ENCODE data around the gene POLR3A.
"Not testable (repeated sequence)": the region's sequence is repeated elsewhere in the genome, so short reads cannot be mapped to it uniquely, and the experiment has no call there.

The POLR3A gene

DNA sequence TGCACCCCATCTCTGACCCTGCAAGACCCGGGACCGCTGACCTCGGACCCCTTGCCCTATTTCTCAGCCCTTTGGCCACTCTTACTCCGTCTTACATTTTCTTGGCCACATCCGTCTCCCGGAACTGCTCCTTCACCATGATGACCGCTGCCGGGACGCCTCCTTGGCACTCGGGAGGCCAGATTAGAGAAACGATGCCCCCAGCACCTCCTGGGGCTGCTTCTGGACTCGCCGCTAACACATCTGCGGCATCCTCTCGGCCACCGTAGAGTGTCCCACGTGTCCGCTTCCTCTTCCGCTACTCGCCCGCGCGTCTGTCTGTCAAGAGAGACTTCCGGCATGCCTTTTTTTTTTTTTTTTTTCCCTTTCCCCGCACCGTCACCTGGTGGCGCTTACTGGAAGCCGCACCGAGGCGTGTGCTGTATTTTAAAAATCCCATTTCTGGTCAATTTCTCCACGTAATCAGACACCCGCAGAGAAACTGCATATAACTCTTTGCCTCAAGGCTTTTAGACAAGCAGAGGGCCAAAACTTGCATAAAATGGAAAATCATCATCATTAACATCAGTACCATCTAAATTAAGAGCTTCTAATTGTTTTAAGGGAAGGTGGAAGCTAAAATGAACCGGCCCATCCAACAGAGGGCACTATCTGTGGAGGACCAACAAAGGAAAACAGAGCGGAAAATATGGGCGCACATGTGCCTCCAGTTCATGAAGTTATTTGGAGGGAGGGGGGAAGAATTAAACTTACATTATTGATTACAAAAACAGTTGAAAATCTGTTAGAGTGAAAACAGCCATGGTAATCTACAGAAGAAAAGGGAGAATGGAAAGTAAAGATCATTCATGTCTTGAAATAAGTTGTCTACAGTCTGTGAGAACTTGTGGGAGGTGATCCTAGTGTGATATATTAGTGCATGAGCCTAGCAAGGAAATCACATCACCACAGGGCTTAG lies at the start of gene POLR3A:
POLR3A (minus strand) TSS at position 247 of the 958 bp plus-strand sequence; CDS start at position 139, 108 bp downstream.
- DNase-seq (ENCODE audit: low read depth in 2 of 2): peak; percentile 85 to 86

DNA sequence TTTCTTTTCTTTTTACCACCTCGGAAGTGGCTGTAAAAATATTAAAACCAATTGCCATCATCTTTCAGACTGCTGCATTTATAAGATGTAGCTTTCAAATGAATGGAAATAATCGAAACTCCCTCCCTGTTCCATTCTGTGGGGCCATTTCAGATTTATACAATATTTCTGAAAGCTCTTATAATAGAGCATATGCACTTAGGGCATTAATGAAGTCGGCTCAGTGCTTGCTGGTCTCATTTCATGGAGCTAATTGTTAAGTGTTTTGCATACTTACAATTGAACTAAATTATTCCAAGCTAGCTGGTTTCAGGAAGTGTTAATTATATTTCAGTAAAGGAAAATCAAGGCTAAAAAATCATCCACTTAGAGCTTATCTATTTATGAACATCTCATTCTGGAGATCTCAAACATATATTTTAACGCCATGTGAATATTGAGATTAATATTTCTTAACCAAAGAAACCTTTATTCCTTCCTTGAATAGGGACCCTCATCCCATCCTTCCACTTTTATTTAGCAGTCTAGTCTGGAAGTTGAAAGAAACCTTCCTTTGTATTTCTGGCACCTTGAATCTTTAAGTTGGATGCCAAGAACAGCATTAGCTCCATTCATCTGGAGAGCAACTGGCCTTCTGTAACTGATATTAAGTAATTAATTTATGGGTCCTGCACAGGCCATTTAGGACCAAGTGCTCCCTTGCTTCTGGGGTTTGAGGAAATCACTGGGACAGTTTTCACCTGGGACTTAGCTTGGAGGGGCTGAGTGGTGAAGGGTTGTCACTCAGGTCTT lies 49.4 kb upstream of the POLR3A start:
- DNase-seq (ENCODE audit: low read depth in 2 of 2): no peak

DNA sequence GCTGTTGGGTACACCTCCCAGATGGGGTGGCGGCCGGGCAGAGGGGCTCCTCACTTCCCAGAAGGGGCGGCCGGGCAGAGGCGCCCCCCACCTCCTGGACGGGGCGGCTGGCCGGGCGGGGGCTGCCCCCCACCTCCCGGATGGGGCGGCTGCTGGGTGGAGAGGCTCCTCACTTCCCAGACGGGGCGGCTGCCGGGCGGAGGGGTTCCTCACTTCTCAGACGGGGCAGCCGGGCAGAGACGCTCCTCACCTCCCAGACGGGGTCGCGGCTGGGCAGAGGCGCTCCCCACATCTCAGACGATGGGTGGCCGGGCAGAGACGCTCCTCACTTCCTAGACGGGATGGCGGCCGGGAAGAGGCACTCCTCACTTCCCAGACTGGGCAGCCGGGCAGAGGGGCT lies 46.5 kb upstream of the POLR3A start:
- not testable (repeated sequence) for DNase-seq (ENCODE audit: low read depth in 2 of 2)

DNA sequence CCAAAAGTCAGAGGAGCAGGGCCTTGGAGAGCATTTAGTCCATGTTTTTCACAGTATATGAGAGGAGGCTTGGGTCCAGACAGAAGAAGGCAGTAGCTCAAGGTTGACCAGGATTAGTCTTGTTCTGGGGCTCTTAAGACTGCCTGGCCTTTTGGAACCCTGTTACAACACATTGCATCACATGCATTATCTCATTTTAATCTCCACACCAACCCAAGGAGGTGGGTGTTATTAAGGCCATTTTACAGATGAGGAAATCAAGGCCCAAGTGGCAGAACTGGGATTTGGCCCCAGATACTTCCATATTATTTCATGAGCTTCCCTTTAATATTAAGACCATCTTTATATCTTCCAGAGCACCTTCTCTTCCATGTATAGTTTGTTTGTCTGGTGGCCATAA lies 43.2 kb upstream of the POLR3A start:
- no peak for DNase-seq (ENCODE audit: low read depth in 2 of 2)

DNA sequence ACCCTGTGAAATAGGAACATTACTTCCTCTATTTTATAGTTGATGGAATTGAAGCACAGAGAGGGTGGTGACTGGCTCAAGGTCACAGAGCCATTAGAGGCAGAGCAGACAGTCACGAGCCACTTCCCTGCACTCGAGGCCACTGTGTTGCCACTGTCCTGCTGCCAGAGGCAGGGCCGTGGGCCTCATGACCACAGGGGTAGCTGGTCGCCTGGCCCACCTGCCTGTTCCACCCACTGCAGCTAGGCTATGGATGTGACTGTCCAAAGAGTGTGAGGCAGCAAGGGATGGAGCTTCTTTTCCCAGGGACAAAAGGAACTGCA lies 42.5 kb upstream of the POLR3A start:
- DNase-seq (ENCODE audit: low read depth in 2 of 2): no peak

DNA sequence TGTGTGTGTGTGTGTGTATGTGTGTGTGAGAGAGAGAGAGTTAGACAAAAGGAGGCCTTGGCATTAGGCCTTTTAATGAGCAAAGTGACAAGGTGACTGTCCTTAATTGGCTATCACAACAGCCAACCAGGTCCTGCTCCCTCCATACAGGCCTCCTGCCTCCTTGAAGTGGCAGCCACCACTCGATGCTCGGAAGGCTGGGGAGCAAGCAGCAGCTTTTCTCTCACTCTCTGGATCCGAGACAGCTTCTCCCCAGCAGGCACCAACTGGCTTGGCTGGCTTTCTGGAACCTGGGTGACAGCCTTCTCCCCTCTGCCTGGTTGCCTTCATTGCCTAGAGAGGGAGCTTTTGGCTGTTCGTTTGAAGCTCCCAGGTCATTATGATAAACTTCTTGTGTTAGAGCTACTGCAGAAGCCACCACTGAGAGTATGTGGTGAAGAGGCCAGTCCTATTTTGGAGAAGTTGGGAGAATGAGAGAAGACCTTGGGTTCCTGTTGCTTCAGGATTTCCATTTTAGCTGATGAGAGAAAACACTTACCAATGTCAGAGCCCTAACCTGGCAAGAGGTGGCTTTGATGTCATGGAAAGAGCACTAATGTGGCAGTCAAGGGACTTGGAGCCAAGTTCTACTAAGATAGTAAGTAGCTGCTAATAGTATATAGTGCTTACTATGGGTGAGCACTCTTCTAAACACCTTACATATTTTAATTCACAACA lies 42.0 kb upstream of the POLR3A start:
- no peak for DNase-seq (ENCODE audit: low read depth in 2 of 2)

DNA sequence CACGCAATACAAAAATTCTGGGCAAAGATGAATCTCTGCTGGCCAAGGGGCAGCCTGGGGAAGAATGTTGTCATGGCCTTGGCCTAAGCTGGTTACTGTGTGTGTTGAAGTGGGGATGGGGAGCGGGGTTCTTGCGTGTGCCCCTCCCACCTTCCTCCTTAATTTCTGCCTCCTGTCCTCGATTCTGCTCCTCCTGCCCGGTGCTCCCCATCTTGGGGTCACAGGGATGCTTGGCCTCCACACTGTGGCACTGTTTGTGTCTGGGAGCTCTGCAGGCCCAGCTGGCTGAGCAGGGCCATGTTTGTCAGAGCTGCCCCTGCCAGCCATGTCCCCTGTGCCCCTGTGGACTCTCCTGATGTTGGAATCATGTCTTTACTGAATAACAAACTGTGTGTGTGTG lies 41.4 kb upstream of the POLR3A start:
- DNase-seq (ENCODE audit: low read depth in 2 of 2): no peak

DNA sequence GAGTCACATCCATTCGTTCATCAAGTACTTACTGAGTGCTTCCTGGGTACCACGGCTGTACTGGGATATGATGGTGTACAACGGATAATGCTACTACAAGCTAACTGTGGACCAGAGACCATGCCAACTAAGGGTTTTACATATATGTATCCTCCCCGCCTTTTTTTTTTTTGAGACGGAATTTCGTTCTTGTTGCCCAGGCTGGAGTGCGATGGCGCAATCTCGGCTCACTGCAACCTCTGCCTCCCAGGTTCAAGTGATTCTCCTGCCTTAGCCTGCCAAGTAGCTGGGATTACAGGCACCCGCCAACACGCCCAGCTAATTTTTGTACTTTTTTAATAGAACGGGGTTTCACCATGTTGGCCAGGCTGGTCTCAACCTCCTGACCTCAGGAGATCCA lies 40.7 kb upstream of the POLR3A start:
- not testable (repeated sequence) for DNase-seq (ENCODE audit: low read depth in 2 of 2)

DNA sequence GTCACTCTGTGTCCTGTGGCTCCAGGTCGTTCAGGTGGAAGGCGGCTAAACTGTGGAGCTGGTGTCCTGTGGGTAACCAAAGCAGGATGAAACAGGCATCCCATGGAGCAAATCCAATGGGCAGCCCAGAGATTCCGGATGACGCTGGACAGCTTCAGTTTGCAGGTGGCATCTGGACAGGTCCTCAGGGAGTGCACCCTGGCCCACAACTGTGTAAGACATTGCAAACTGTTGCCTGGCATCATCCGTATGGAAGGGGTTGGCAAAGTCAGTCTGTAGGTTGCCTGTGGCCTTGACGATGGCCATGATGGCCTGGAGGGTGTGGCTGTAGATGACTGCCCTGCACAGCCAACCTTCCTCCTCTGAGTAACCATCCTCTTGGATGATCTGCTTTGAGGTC lies 39.8 kb upstream of the POLR3A start:
- no peak for DNase-seq (ENCODE audit: low read depth in 2 of 2)

DNA sequence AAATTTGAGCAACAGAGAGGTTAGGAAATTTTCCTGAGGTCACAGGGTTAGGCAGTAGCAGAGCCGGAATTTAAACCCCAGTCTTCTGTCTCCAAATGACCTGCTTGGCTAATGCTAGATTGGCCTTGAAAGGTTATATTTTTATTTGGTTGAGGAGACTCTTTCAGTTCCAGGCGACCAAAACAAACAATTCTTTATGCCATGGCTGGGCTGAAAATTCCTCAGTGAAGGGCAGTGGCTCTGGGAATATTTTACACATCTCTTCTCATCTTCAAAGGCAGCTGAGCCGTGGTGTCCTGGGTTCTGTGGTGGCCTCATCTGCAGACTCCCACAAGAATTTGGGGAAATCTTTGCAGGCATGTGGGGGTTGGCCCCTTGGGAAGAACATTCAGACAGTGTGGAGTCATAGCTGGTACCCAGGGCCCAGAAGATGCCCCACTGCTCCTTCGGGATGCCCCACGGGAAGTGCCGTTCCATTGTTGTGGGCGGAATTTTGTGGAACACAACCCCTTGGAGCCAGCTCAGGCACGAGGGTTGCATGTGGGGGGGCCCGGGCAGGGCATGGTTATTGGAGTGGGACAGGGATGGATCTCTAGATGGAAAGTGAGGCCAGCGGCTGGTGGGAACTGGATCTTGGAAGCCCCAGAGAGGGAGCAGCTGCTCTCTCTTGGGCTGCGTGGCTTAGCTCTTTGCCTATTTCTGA lies 37.6 kb upstream of the POLR3A start:
- DNase-seq (ENCODE audit: low read depth in 2 of 2): no peak

DNA sequence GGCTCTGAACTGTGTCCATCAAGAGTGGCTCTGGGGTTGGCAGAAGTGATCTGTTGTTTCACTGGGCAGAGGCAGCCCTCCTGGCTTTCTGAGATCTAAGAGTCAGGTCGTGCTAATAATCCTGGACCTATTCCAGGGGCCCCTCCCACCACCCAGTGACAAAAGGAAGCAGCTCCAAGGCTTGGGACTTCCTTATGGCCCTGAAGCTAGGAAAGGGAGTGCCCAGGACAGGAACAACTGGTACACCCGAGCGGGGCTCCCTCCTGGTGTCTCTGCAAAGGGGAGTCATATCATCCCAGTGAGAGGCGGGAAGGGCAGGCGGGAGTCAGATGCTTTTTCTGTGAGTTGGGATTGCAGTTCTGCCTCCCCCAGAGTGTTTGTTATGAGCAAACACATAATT lies 36.7 kb upstream of the POLR3A start:
- no peak for DNase-seq (ENCODE audit: low read depth in 2 of 2)

DNA sequence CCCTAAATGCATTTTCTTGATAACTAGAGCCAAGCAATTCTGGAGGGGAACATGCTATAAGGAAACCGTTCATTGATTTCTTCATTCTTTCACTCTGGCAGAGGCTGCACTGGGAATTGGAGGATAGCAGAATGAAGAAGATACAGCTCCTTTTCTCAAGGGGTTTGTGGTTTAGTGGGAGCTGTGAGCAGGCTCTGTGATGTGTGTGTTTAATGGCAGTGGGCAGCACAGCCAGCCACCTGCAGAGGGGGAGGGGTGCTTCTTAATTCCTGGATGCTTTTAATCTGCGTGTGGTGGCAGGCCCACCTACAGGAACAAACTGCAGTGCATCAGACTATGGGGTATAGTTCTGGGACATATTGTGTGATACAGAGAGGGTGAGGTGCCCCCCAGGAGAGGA lies 36.3 kb upstream of the POLR3A start:
- DNase-seq (ENCODE audit: low read depth in 2 of 2): no peak

DNA sequence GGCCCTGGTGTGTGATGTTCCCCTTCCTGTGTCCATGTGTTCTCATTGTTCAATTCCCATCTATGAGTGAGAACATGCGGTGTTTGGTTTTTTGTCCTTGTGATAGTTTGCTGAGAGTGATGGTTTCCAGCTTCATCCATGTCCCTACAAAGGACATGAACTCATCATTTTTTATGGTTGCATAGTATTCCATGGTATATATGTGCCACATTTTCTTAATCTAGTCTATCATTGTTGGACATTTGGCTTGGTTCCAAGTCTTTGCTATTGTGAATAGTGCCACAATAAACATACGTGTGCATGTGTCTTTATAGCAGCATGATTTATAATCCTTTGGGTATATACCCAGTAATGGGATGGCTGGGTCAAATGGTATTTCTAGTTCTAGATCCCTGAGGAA lies 35.6 kb upstream of the POLR3A start:
- not testable (repeated sequence) for DNase-seq (ENCODE audit: low read depth in 2 of 2)

DNA sequence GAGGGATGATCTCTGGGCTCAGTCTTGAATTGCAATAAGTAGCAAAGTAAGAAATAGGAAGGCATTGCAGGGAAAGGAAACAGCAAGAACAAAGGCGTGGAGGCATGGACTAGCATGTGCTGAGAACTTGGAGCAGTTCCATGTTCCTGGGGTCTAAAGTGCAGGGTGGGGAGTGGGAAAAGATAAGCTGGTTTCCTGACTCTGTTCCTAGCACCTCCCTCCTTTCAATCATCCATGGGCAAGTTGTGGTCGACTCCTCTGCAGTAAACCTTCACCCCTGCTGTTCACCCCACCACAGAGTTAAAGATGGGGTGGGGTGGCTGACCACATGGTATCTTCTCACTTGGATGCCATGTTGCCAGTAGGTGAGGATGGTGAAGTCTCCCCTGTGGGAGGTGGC lies 33.9 kb upstream of the POLR3A start:
- DNase-seq (ENCODE audit: low read depth in 2 of 2): no peak

DNA sequence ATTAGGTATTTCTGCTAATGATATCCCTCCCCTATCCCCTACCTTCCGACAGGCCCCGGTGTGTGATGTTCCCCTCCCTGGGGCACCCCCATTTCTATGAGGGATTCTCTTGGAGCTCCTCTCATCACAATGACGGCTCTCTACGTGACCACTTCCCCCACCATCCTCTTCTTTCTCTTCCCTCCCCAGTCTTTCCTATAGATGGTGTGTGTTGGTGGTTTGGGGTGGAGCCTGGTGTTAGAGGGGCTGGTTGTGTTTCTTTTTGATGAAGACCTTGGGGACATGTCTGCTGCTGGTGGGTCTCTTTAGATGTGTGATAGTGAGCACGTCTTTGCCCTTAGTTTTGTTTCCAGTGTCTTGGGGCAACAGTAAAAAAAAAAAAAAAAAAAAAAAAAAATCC lies 33.0 kb upstream of the POLR3A start:
- no peak for DNase-seq (ENCODE audit: low read depth in 2 of 2)

DNA sequence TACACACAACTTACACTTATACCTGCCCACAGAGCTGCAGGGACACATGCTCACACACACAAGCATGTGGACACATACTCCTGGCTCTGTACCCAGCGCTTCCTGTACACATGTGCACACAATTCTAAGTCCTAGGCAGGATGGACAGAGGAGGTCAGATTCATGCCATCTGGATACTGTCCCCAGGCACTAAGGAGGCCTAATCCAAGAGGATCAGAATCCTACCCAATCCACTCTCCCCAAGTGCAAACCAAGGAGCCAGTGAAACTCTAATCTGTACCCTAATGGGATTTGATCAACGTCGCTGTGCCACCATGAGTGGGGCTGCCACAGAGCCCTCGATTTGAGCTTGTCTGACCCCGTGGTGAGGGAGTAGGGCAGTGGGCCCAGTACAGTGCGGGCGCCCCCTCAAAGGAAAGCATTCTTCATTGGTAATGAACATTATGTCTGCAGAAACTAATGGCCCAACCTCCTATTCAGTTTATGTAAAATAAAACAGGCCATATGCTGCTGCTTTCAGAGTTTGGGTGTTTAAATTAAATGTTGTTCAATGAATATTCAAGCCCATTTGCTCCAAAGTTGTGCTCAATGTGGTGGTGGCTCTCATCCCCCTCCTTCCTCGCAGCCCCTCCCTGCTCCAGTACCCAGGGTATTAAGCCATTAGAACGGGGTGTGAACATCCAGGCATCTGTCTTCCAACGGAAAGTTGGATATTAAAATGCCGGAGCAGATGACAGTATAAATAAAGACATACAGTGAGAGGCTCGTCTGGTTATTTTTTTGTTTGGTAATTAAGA lies 30.8 kb upstream of the POLR3A start:
- no peak for DNase-seq (ENCODE audit: low read depth in 2 of 2)

DNA sequence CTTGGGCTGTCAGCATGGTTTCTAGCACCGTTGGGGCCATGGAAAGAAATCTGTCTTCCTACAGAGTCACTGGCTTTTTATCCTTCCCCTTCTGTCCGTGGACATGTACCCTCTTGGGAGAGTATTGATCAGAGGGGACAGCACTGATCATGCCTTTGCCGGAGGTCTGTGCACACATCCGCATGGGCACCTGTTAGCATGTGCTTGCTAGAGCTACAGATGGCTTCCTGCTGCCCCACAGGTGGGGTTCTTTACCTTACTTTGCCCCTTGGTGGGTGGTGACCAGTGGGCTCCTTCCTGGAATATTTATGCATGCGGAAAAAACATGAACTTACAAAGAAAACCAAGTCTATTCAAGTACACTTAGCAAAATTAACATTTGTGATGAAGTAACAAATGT lies 29.2 kb upstream of the POLR3A start:
- DNase-seq (ENCODE audit: low read depth in 2 of 2): no peak

DNA sequence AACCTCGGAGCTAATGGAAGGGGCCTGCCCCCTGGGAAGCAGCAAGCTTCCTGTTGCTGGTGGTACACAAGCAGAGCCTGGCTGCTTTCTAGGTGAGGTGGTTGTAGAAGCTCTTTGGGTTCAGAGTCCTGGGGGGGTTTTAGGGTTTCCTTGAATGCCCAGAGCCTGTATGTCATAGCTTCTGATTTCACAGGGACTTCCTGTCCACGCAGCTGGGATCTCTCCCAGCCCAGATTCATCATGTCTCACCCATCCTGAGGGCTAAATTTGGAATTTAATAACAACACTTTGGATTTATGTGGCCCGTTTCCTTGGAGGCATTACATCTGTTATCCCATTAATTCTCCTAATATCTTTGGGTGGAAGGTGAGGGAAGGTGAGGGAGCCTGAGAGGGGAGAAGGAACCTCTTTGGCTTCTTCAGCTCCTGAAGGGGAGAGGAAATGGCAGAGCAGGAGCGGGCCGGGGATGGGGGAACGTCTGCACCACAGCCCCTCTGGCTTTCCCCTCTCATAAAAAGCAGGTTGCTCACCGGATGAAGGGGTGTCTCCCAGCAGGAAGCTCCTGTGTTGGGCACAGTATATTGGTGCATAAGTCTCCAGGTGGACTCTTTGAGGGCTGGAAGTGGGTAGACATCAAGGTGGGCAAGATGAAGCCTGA lies 24.0 kb upstream of the POLR3A start:
- no peak for DNase-seq (ENCODE audit: low read depth in 2 of 2)

DNA sequence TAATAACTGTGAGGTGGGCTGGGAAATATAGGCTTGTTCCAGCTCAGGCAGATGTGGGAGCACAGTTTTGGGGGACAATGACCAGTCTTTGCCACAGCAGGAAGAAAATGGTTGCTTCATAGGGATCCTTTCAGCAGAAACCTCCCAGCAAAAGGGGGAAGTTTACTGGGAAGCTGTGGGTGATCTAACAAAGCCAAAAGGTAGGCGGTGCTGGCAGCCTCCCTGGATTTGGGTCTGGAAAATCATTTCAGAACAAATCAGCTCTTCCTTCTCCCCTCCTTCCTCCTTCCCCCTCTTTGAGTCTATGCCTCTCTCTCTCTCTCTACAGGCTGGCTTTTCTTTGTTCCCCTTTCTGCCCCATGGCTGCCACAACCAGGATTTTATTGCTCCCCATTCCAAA lies 20.5 kb upstream of the POLR3A start:
- DNase-seq (ENCODE audit: low read depth in 2 of 2): no peak

DNA sequence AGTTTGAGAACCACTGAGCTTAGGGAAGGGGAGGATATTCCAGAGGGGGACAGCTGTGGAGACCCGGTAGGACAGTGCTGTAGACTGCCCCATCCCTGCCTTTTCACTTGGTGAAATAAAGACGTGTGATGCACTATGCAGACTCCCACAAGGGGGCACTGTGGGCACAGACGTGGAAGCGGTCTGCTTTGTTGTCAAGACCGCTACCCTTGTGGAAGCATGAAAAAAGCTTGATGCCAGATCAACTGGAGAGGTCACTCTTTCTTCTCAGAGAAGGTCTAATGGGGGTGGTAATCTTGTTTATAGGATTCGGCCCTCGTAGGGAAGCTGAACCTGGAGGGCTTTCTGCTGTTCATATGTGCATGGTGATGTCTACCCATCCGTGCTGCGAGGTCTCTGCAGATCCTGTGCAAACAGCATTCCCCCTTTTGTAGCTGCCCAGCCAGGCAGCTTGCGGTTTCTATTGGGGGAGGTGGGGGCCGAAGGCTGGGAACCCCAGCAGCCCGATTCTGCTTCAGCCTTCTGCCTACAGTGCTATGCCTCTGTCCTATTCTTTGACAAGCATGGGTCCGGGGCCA lies 18.1 kb upstream of the POLR3A start:
- peak; percentile 56 to 59 for DNase-seq (ENCODE audit: low read depth in 2 of 2)
